Tibial artery (tissue), 4 donors: ENCODE measurements around the gene ZNF735.
"Not testable (repeated sequence)": the region's sequence is repeated elsewhere in the genome, so short reads cannot be mapped to it uniquely, and the experiment has no call there.

Source experiments
- DNase-seq, 2 donors: peaks; one replicate each; pipeline ENCODE4 v3.0.0-alpha.2; 2019
- H3K27ac ChIP-seq, 2 donors: fragments of 200-600 bp; sonication (generic) in 1 of 2; 1 replicate in 1 of 2; 2 replicates in 1 of 2; pipeline ENCODE4 v1.5.1; 2018 to 2019; ENCODE audit warnings: mild to moderate bottlenecking in 1 of 2
- H3K27me3 ChIP-seq, 2 donors: fragments of 200-600 bp; sonication (generic) in 1 of 2; one replicate each; pipeline versions ENCODE4 v1.5.1 to v1.6.0; 2016 to 2019
- H3K36me3 ChIP-seq, 3 donors: fragments of 200-600 bp; sonication (generic) in 2 of 3; one replicate each; pipeline ENCODE4 v1.5.1; 2016 to 2019; ENCODE audit warnings: mild to moderate bottlenecking in 2 of 3
- H3K4me1 ChIP-seq, 4 donors: fragments of 200-600 bp; sonication (generic) in 2 of 4; 1 replicate in 3 of 4; 2 replicates in 1 of 4; pipeline ENCODE4 v1.5.1; 2016 to 2019
- H3K4me3 ChIP-seq, 2 donors: fragments of 200-600 bp; sonication (generic) in 1 of 2; 1 replicate in 1 of 2; 2 replicates in 1 of 2; pipeline ENCODE4 v1.5.1; 2018 to 2019; ENCODE audit warnings: mild to moderate bottlenecking in 2 of 2
- H3K9me3 ChIP-seq, 3 donors: fragments of 200-600 bp; sonication (generic) in 1 of 3; one replicate each; pipeline ENCODE4 v1.5.1; 2016 to 2019
- CTCF ChIP-seq, 2 experiments: fragments of 200-600 bp in 1 of 2; fragments of 450-650 bp in 1 of 2; IDR thresholded peaks; one replicate each; pipeline ENCODE4 v1.5.1; 2017 to 2019; ENCODE audit warnings: antibody characterized with exemption in 2 of 2, mild to moderate bottlenecking in 1 of 2, moderate library complexity in 1 of 2
- intact Hi-C: fragments of 100-400 bp; cut with DNase I; formaldehyde crosslinking; loops from one replicate; pipeline ENCODE4 v1.15.0; 2023; ENCODE audit warnings: low total_unique reads

ZNF735 gene

GRCh38 chr7:64206903-64207302, at the start of gene ZNF735:
TSS of gene ZNF735 (plus strand) at chr7:64207203. CDS start at chr7:64207203, 0 bp downstream.
- intact Hi-C loops = no loop called here
- no peaks in the 10 kb centered on the region for H3K27me3 ChIP-seq
- no peaks in the 10 kb centered on the region for H3K4me1 ChIP-seq
- H3K27ac ChIP-seq = no peak within 1 kb of the TSS
- H3K36me3 ChIP-seq = no peaks in the 10 kb centered on the region
- no peak for DNase-seq
- peaks cover 0 to 22% (median 0%) of the 10 kb centered on the region in 3 donors for H3K9me3 ChIP-seq
- no peak for TF ChIP-seq CTCF (IDR thresholded peaks at IDR 0.05)
- no peak within 1 kb of the TSS for H3K4me3 ChIP-seq

GRCh38 chr7:64170974-64171373, 36.0 kb upstream of the ZNF735 start:
- H3K4me1 ChIP-seq, DNase-seq, H3K36me3 ChIP-seq, H3K27me3 ChIP-seq, intact Hi-C loops, H3K4me3 ChIP-seq, H3K27ac ChIP-seq: not testable (repeated sequence)
- H3K9me3 ChIP-seq = peaks cover 0 to 14% (median 0%) of the 10 kb centered on the region in 3 donors

- Histone ChIP-seq H3K4me1 (no peaks in the 10 kb centered on the region), H3K36me3 (no peaks in the 10 kb centered on the region), H3K27ac (no peak overlapping the region), H3K4me3 (no peak overlapping the region), H3K27me3 (no peaks in the 10 kb centered on the region), H3K9me3 (peaks cover 0 to 9% (median 0%) of the 10 kb centered on the region in 3 donors)
- no peak for TF ChIP-seq CTCF (IDR thresholded peaks at IDR 0.05)
- no peak for DNase-seq
- intact Hi-C loops = no loop called here
Measured at GRCh38 chr7:64174328-64174727, 32.7 kb upstream of the ZNF735 start.

GRCh38 chr7:64174941-64175340, 32.1 kb upstream of the ZNF735 start:
- no peaks in the 10 kb centered on the region for H3K36me3 ChIP-seq
- TF ChIP-seq CTCF (IDR thresholded peaks at IDR 0.05) = no peak
- no peaks in the 10 kb centered on the region for H3K4me1 ChIP-seq
- H3K27me3 ChIP-seq = no peaks in the 10 kb centered on the region
- no peak overlapping the region for H3K27ac ChIP-seq
- peaks cover 0 to 9% (median 0%) of the 10 kb centered on the region in 3 donors for H3K9me3 ChIP-seq
- no peak overlapping the region for H3K4me3 ChIP-seq
- intact Hi-C loops = no loop called here
- DNase-seq = no peak

- DNase-seq = no peak
- peaks cover 0 to 17% (median 4%) of the 10 kb centered on the region in 4 donors for H3K4me1 ChIP-seq
- no peak overlapping the region for H3K4me3 ChIP-seq
- H3K9me3 ChIP-seq = peaks cover 0 to 10% (median 7%) of the 10 kb centered on the region in 3 donors
- peak in 1 of 2 experiments; percentile 32 for TF ChIP-seq CTCF (IDR thresholded peaks at IDR 0.05)
- intact Hi-C loops = loop anchor here (2.0 kb wide), 1 partner anchor 438 kb away; no protein-coding TSS in a partner anchor
- H3K36me3 ChIP-seq = no peaks in the 10 kb centered on the region
- peaks cover 0 to 30% of the 10 kb centered on the region in 2 donors for H3K27me3 ChIP-seq
- no peak overlapping the region for H3K27ac ChIP-seq
Measured at GRCh38 chr7:64180989-64181388, 26.0 kb upstream of the ZNF735 start.

GRCh38 chr7:64181586-64181985, 25.4 kb upstream of the ZNF735 start:
- H3K27me3 ChIP-seq = peaks cover 0 to 30% of the 10 kb centered on the region in 2 donors
- H3K36me3 ChIP-seq = no peaks in the 10 kb centered on the region
- peaks cover 0 to 17% (median 4%) of the 10 kb centered on the region in 4 donors for H3K4me1 ChIP-seq
- DNase-seq = no peak
- H3K27ac ChIP-seq = no peak overlapping the region
- intact Hi-C loops = loop anchor here (2.0 kb wide), 1 partner anchor 437 kb away; no protein-coding TSS in a partner anchor
- no peak overlapping the region for H3K4me3 ChIP-seq
- TF ChIP-seq CTCF (IDR thresholded peaks at IDR 0.05) = no peak
- peaks cover 0 to 10% (median 7%) of the 10 kb centered on the region in 3 donors for H3K9me3 ChIP-seq
